ENCODE measurements around the gene IQCE. TPM values are rescaled to one million over a fixed set of nuclear protein-coding genes. Genes with fewer than 3 reads are reported as not detected.

Gene IQCE
- total and polyA plus RNA-seq, 2 donors (not counting 1 experiment from before 2014, with no cell fraction given) = 3.5 to 9.5 TPM

DNA sequence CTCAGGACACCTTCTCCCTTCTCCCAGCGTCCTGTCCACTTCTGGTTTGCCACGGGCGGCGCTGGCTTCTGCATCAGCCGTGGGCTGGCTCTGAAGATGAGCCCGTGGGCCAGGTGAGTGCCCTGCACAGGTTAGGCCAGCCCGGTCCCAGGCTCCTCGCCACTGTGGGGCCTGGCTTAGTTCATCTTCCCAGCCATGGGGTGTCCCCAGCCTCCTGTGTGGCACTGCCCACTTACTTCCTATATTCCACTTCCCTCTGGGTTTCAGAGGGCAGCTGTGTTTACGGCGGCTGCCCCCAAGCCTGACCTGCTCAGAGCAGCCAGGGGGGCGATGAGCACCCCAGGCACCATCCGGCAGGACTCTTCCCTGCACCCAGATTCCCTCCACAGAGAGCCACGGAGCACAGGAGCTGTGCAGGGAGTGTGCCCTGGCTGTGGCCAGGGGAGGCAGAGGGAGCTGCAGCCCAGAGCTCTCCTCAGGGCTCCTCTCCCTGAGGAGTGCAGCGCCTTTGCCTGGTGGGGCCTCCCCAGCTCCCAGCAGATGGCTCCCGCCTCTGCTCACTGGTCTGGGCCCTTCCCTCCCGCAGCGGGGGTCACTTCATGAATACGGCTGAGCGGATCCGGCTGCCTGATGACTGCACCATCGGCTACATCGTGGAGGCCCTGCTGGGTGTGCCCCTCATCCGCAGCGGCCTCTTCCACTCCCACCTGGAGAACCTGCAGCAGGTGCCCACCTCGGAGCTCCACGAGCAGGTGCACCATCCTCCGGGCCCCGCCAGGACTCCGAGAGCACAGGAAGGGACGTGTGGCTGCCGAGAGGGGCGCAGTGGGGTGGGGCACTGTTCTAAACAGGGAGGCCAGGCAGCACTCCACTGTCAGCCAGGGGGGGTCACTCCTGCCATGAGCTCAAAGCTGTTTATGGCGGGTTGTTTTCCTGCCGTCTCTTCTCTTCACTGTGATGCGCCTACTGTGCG, 32.8 kb upstream of the IQCE start:
- no peak overlapping the region for H3K4me3 ChIP-seq (ENCODE audit: control extremely low read depth in 1 of 5, extremely low read depth in 1 of 5, insufficient read depth in 1 of 5, low read depth in 2 of 5, low read length in 4 of 5)
- intact Hi-C loops (cut with micrococcal nuclease) = loop anchor here (5.0 kb wide), 2 partner anchors 186 to 214 kb away; partner anchors contain the start of gene SNX8
- peaks cover 60% of the 10 kb centered on the region for H3K79me2 ChIP-seq (ENCODE audit: control insufficient read depth, insufficient read depth, low read length)
- DNase-seq (no peak), ATAC-seq (ENCODE audit: low read depth) (no peak)
- ChIA-PET CTCF (interaction anchor here (0.6 to 1.9 kb wide), 2 partner anchors 15 to 193 kb away, joined by 3 to 7 read pairs; no protein-coding TSS in a partner anchor), POLR2A (interaction anchor here (0.5 to 14.9 kb wide), 2 partner anchors 16 to 73 kb away, joined by 4 to 340 read pairs; no protein-coding TSS in a partner anchor)
- H3K36me3 ChIP-seq (replicated peaks in 1 of 2; ENCODE audit: control extremely low read depth in 1 of 2, control insufficient read depth in 1 of 2, extremely low read depth in 1 of 2, insufficient read depth in 2 of 2, low read length in 1 of 2) = peaks cover 0 to 70% of the 10 kb centered on the region in 2 experiments
- TF ChIP-seq, protein P1, sequence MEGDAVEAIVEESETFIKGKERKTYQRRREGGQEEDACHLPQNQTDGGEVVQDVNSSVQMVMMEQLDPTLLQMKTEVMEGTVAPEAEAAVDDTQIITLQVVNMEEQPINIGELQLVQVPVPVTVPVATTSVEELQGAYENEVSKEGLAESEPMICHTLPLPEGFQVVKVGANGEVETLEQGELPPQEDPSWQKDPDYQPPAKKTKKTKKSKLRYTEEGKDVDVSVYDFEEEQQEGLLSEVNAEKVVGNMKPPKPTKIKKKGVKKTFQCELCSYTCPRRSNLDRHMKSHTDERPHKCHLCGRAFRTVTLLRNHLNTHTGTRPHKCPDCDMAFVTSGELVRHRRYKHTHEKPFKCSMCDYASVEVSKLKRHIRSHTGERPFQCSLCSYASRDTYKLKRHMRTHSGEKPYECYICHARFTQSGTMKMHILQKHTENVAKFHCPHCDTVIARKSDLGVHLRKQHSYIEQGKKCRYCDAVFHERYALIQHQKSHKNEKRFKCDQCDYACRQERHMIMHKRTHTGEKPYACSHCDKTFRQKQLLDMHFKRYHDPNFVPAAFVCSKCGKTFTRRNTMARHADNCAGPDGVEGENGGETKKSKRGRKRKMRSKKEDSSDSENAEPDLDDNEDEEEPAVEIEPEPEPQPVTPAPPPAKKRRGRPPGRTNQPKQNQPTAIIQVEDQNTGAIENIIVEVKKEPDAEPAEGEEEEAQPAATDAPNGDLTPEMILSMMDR (IDR thresholded peaks at IDR 0.05) = no peak
- no peak for TF ChIP-seq EZH2 (IDR thresholded peaks at IDR 0.05; ENCODE audit: borderline replicate concordance, insufficient read depth, low read depth, low read length, poor library complexity, severe bottlenecking)
- H3K4me1 ChIP-seq (ENCODE audit: control insufficient read depth in 2 of 2, insufficient read depth in 2 of 2, low read length in 2 of 2) = peaks cover 93 to 98% of the 10 kb centered on the region in 2 donors
- H3K4me1 Mint-ChIP-seq = peaks cover 83% of the 10 kb centered on the region
- H3K27me3 Mint-ChIP-seq = no peaks in the 10 kb centered on the region
- peak overlapping the region; percentile 85 for H3K4me2 ChIP-seq (replicated peaks; ENCODE audit: low read depth, low read length, poor library complexity, severe bottlenecking)
- no peak overlapping the region for H3K9ac ChIP-seq (ENCODE audit: low read length)
- peak overlapping the region; percentile 19 to 61 for H3K27ac ChIP-seq (ENCODE audit: low read length in 2 of 2)
- H3K4me3 Mint-ChIP-seq = peak overlapping the region; percentile 39
- H3K9me3 Mint-ChIP-seq (ENCODE audit: insufficient read depth) = no peaks in the 10 kb centered on the region
- H3K9me3 ChIP-seq (ENCODE audit: control extremely low read depth in 1 of 3, control insufficient read depth in 2 of 3, insufficient read depth in 1 of 3, low read length in 2 of 3) = no peaks in the 10 kb centered on the region
- H3K27me3 ChIP-seq (replicated peaks in 1 of 4; ENCODE audit: control extremely low read depth in 1 of 4, control insufficient read depth in 3 of 4, insufficient read depth in 4 of 4, low read length in 3 of 4) = no peaks in the 10 kb centered on the region
- peak overlapping the region; percentile 82 for H3K27ac Mint-ChIP-seq
- 85% methylated on average over 36 of the region's 36 CpGs for WGBS (ENCODE audit: insufficient coverage)
- H4K20me1 ChIP-seq (ENCODE audit: control insufficient read depth, insufficient read depth, low read length, poor library complexity, severe bottlenecking) = peaks cover 77% of the 10 kb centered on the region
- no peak overlapping the region for H2AFZ ChIP-seq (ENCODE audit: insufficient read depth, low read depth, low read length, poor library complexity, severe bottlenecking)
